ENCODE measurements around the gene ELMO1. TPM values are rescaled to one million over a fixed set of nuclear protein-coding genes. Genes with fewer than 3 reads are reported as not detected.

Gene ELMO1
- total and polyA plus RNA-seq, 10 of the 15 experiments (the other 5 are each of a cell fraction or from before 2014, with no cell fraction given): 22.6 to 85.9 (median 56.6) TPM

DNA sequence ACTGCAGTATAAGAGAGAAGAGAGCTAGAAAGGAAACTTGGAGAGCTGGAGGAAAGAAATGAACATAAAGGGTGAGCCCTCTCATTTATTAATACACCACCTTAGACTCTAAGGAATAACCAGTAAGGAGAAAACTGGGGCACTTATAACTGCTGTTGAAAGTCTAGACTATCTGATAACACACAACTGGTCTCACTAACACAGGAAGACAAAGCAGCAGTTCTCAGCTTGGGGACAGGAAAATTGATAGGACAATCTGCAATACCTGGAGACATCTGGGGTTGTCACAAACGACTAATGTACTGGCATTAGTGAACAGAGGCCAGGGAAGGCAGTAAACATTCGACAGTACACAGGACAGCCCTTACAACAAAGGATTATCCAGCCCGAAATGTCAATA is 6.8 kb downstream of the ELMO1 start:
- FAIRE-seq (no peak), DNase-seq (ENCODE audit: low read depth, low spot score) (no peak), ATAC-seq (no peak)
- Histone ChIP-seq H3K4me3 (no peak overlapping the region), H3K27me3 (replicated peaks in 1 of 2; ENCODE audit: control insufficient read depth in 2 of 2, insufficient read depth in 2 of 2, low read length in 1 of 2) (no peaks in the 10 kb centered on the region; a peak in 1 of 4 replicates), H2AFZ (ENCODE audit: control insufficient read depth, low read depth, low read length) (no peak overlapping the region), H3K36me3 (ENCODE audit: control insufficient read depth in 2 of 2, insufficient read depth in 2 of 2, low read length in 1 of 2) (no peaks in the 10 kb centered on the region), H3K9ac (ENCODE audit: control insufficient read depth, insufficient read depth, low read length) (no peak overlapping the region), H4K20me1 (ENCODE audit: control insufficient read depth, insufficient read depth) (no peaks in the 10 kb centered on the region), H3K9me3 (replicated peaks; ENCODE audit: control insufficient read depth, insufficient read depth, low read length) (no peaks in the 10 kb centered on the region), H3K79me2 (ENCODE audit: control insufficient read depth, insufficient read depth, low read length) (no peaks in the 10 kb centered on the region), H3K4me2 (ENCODE audit: control insufficient read depth, insufficient read depth) (no peak overlapping the region), H3K27ac (ENCODE audit: control insufficient read depth, insufficient read depth) (no peak overlapping the region), H3K4me1 (ENCODE audit: control insufficient read depth, insufficient read depth, low read length) (no peaks in the 10 kb centered on the region)
- ChIA-PET RAD21 (ENCODE audit: unreplicated experiment) (no interaction called here), SMC1A (ENCODE audit: uncharacterized antibody, unreplicated experiment) (interaction anchor here (1.2 kb wide), 1 partner anchor 89 kb away, joined by 3 read pairs; no protein-coding TSS in a partner anchor), POLR2A (no interaction called here), CTCF (no interaction called here)
- in situ Hi-C loops (cut with MboI): no loop called here
- TF ChIP-seq RB1 (IDR thresholded peaks at IDR 0.05; ENCODE audit: borderline replicate concordance) (no peak), NFIC (IDR thresholded peaks at IDR 0.05; ENCODE audit: low read depth, low read length) (no peak), STAT3 (IDR thresholded peaks at IDR 0.05; ENCODE audit: low read depth, low read length) (no peak), HDGF (IDR thresholded peaks at IDR 0.05) (no peak), NFYA (IDR thresholded peaks at IDR 0.05; ENCODE audit: borderline replicate concordance, low read depth, low read length) (no peak), GATAD2B (conservative IDR thresholded peaks at IDR 0.05; ENCODE audit: low read depth) (no peak), CREM (IDR thresholded peaks at IDR 0.05; ENCODE audit: low read depth) (no peak), POU2F2 (IDR thresholded peaks at IDR 0.05; ENCODE audit: borderline replicate concordance, low read depth, low read length) (no peak), NR2C2 (IDR thresholded peaks at IDR 0.05; ENCODE audit: borderline replicate concordance, control insufficient read depth, insufficient read length, low read depth) (no peak), JUND (IDR thresholded peaks at IDR 0.05; ENCODE audit: low read depth, low read length) (no peak), HDAC2 (IDR thresholded peaks at IDR 0.05) (no peak), ZNF24 (IDR thresholded peaks at IDR 0.05) (no peak)
- TF ChIP-seq, protein P1, sequence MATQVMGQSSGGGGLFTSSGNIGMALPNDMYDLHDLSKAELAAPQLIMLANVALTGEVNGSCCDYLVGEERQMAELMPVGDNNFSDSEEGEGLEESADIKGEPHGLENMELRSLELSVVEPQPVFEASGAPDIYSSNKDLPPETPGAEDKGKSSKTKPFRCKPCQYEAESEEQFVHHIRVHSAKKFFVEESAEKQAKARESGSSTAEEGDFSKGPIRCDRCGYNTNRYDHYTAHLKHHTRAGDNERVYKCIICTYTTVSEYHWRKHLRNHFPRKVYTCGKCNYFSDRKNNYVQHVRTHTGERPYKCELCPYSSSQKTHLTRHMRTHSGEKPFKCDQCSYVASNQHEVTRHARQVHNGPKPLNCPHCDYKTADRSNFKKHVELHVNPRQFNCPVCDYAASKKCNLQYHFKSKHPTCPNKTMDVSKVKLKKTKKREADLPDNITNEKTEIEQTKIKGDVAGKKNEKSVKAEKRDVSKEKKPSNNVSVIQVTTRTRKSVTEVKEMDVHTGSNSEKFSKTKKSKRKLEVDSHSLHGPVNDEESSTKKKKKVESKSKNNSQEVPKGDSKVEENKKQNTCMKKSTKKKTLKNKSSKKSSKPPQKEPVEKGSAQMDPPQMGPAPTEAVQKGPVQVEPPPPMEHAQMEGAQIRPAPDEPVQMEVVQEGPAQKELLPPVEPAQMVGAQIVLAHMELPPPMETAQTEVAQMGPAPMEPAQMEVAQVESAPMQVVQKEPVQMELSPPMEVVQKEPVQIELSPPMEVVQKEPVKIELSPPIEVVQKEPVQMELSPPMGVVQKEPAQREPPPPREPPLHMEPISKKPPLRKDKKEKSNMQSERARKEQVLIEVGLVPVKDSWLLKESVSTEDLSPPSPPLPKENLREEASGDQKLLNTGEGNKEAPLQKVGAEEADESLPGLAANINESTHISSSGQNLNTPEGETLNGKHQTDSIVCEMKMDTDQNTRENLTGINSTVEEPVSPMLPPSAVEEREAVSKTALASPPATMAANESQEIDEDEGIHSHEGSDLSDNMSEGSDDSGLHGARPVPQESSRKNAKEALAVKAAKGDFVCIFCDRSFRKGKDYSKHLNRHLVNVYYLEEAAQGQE (IDR thresholded peaks at IDR 0.05; ENCODE audit: low read depth, low read length): no peak
- TF ChIP-seq, protein P2, sequence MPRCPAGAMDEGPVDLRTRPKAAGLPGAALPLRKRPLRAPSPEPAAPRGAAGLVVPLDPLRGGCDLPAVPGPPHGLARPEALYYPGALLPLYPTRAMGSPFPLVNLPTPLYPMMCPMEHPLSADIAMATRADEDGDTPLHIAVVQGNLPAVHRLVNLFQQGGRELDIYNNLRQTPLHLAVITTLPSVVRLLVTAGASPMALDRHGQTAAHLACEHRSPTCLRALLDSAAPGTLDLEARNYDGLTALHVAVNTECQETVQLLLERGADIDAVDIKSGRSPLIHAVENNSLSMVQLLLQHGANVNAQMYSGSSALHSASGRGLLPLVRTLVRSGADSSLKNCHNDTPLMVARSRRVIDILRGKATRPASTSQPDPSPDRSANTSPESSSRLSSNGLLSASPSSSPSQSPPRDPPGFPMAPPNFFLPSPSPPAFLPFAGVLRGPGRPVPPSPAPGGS (IDR thresholded peaks at IDR 0.05; ENCODE audit: borderline replicate concordance, insufficient read depth, low read depth, low read length, poor library complexity, severe bottlenecking): no peak
- TF ChIP-seq, protein P3, sequence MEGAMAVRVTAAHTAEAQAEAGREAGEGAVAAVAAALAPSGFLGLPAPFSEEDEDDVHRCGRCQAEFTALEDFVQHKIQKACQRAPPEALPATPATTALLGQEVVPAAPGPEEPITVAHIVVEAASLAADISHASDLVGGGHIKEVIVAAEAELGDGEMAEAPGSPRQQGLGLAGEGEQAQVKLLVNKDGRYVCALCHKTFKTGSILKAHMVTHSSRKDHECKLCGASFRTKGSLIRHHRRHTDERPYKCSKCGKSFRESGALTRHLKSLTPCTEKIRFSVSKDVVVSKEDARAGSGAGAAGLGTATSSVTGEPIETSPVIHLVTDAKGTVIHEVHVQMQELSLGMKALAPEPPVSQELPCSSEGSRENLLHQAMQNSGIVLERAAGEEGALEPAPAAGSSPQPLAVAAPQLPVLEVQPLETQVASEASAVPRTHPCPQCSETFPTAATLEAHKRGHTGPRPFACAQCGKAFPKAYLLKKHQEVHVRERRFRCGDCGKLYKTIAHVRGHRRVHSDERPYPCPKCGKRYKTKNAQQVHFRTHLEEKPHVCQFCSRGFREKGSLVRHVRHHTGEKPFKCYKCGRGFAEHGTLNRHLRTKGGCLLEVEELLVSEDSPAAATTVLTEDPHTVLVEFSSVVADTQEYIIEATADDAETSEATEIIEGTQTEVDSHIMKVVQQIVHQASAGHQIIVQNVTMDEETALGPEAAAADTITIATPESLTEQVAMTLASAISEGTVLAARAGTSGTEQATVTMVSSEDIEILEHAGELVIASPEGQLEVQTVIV (IDR thresholded peaks at IDR 0.05; ENCODE audit: borderline replicate concordance, partially characterized antibody): no peak
- WGBS (ENCODE audit: insufficient coverage, insufficient replicate concordance, low lambda C conversion rate, missing lambda C conversion rate): 10% methylated on average over 3 of the region's 3 CpGs
- no TSS peak for BruUV-seq (replicated peaks)
- intact Hi-C loops (cut with micrococcal nuclease; ENCODE audit: unreplicated experiment): no loop called here

Data from GM12878 (cell line).